ENCODE measurements around the gene WASF1. TPM values are rescaled to one million over a fixed set of nuclear protein-coding genes. Genes with fewer than 3 reads are reported as not detected.

WASF1 gene
- total RNA-seq, 4 donors from 2014 or later: 5.8 to 15.6 (median 12.2) TPM

DNA sequence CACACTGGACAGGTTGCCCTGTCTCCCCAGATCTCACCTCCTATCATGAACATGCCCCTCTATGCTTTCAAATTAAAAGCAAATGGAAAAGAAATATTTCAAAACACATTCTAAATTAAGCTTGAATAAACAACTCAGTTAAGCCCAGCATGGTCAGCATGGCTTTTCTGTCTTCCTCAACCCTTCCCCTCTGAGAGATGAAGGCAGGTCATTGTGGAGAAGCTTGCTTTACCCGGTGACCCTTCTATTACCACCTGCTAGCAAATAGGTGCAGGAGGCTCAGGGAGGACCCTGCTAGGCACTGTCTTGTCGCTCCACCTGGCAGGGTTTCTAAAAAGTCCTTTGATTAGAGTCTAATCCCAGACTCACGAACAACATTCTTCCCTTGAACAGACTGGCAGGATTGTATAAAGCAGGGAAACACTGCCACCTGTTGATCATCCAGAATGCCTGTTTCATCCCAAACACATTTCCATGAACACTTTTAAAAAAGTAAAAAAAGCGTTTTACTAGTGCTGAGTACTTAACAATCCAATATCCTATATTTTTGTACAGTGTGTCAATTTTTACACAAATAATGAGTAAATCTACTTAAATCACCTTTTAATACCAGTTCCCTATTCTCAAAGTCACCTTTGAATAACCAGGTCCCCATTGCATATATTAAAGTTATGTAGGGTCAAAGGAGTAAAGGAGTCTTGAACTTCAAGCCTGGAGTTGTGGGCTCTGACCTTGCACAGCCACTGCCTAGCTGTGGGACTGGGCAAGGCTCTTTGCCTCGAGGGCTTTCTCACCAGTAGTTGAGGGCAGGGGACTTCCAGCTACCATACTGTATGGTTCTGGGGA is 125.9 kb downstream of the WASF1 start:
- no peak for ATAC-seq (ENCODE audit: low FRiP score)
- DNase-seq (ENCODE audit: low spot score): no peak

DNA sequence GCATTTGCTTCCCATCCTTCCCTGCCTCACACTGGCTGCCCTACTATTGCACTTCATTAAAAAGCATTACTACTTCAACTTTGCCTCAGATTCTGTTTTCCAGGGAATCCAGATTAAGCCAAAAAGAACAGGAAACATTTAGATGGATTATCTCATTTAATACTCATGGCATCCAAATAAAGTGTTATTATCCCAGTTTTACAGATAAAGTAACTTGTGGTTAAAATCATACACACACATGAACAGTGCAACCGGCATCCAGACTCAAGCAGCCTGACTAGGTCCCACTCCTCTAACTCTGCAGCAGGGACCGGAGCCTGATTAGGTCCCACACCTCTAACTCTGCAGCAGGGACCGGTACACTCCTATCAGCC is 129.0 kb downstream of the WASF1 start:
- ATAC-seq (ENCODE audit: low FRiP score): no peak
- no peak for DNase-seq (ENCODE audit: low spot score)
- TF ChIP-seq, protein P1, sequence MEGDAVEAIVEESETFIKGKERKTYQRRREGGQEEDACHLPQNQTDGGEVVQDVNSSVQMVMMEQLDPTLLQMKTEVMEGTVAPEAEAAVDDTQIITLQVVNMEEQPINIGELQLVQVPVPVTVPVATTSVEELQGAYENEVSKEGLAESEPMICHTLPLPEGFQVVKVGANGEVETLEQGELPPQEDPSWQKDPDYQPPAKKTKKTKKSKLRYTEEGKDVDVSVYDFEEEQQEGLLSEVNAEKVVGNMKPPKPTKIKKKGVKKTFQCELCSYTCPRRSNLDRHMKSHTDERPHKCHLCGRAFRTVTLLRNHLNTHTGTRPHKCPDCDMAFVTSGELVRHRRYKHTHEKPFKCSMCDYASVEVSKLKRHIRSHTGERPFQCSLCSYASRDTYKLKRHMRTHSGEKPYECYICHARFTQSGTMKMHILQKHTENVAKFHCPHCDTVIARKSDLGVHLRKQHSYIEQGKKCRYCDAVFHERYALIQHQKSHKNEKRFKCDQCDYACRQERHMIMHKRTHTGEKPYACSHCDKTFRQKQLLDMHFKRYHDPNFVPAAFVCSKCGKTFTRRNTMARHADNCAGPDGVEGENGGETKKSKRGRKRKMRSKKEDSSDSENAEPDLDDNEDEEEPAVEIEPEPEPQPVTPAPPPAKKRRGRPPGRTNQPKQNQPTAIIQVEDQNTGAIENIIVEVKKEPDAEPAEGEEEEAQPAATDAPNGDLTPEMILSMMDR (IDR thresholded peaks at IDR 0.05): no peak

More for the DNA sequence above, 125.9 kb downstream of the WASF1 start:
- TF ChIP-seq, protein P1 (IDR thresholded peaks at IDR 0.05): peak in 1 of 3 donors; percentile 5

Other genes with a start within 250 kb of the WASF1 start
- not detected for gene GPR6, start 201.4 kb downstream of the WASF1 start, total RNA-seq
- gene CDC40, start 757 bp upstream of the WASF1 start, total RNA-seq: 10 to 100 TPM; 16.0 to 19.5 (median 18.0) TPM
- gene METTL24, start 178.7 kb upstream of the WASF1 start, total RNA-seq: 1 to 10 TPM; 2.4 to 6.9 (median 2.7) TPM
- gene DDO, start 235.9 kb upstream of the WASF1 start, total RNA-seq: 1 to 10 TPM; 2.4 to 7.6 (median 2.6) TPM